GM12872 (cell line): ENCODE results near the gene SCAPER.

Source experiments
- TF ChIP-seq, protein P1 (sequence below): IDR thresholded peaks from 3 replicates; pipeline ENCODE4 v1.5.1; 2011; ENCODE audit warnings: low read depth, mild to moderate bottlenecking, low read length, moderate library complexity; ENCODE audit not compliant: insufficient read depth

SCAPER gene

GRCh38 chr15:76321171-76321570 is 584.0 kb downstream of the SCAPER start:
- TF ChIP-seq, protein P1, sequence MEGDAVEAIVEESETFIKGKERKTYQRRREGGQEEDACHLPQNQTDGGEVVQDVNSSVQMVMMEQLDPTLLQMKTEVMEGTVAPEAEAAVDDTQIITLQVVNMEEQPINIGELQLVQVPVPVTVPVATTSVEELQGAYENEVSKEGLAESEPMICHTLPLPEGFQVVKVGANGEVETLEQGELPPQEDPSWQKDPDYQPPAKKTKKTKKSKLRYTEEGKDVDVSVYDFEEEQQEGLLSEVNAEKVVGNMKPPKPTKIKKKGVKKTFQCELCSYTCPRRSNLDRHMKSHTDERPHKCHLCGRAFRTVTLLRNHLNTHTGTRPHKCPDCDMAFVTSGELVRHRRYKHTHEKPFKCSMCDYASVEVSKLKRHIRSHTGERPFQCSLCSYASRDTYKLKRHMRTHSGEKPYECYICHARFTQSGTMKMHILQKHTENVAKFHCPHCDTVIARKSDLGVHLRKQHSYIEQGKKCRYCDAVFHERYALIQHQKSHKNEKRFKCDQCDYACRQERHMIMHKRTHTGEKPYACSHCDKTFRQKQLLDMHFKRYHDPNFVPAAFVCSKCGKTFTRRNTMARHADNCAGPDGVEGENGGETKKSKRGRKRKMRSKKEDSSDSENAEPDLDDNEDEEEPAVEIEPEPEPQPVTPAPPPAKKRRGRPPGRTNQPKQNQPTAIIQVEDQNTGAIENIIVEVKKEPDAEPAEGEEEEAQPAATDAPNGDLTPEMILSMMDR = no peak

GRCh38 chr15:76320012-76320411 is 585.1 kb downstream of the SCAPER start:
- TF ChIP-seq, protein P1 = no peak

GRCh38 chr15:76313731-76314130 is 591.4 kb downstream of the SCAPER start:
- TF ChIP-seq, protein P1 = no peak

DNA sequence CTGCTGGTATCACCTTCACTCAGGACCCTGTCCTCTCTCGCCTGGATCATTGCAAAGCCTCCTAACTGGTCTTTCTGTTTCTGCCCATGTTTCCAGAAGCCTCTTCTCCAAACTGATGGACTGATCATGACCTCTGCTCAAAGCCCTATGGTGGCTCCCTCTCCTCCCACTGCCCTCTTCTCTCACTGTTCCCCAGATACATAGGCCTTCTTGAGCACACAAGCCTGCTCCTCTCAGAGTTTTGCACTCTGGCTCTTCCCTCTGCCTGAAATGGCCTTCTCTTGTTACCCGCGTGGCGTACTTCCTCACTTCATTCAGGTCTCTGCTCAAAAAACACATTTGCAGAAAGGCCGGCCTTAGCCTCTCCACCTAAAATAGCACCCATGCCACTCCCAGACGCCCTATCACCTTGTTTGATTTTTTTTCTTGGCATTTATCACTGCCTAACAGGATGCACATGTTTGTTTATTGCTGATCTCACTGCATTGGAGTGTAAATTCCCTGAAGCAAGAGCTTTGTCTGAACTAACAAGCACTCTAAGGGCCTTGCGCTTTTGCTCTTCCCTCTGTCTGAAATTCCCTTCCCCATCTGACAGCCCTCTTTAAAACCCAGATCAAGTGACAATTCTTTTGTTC is 592.5 kb downstream of the SCAPER start:
- TF ChIP-seq, protein P1 = no peak

DNA sequence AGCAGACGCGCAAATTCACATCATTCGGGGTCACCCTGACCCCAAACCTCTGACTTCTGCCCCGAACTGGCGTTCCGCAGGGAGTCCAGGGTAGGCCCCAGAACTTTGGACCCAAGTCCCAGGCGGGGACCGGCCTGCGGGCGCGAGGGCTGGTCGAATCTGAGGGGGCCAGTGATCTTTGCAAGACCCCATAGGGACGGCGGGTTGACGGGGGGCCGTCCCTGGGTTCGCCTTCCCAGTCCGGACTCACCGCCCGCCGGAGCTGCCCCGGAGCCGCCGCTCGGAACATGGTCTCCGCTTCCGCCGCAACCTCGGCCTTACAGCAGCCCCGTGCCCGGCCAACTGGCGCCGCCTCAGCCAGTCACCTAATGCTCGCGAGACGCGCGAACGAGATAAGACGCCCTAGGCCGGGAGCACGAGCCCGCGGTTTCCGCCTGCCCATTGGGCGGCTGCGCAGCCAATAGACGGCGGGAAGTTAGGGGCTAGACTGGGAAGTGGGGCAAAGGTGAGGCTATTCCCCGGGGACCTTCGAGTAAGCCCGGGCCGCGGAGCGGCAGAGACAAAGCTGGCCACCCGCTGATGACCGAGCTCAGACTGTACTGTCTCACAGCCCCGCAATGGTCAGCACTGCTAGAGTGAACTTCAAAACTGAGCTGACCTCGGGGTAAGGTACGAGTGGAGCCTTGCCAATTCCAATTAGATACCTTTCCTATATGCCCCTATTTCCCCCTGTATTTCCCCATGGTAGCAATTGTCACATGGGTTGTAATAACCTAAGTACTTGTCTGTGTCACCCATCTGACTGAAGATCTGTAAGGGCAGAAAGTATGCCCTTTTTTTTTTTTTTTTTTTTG is 593.8 kb downstream of the SCAPER start, which contains the start of gene ETFA:
Gene ETFA, minus strand, starts transcription at position 370 of the 854 bp plus-strand sequence. Its CDS starts 81 bp downstream, at position 289.
- TF ChIP-seq, protein P1 = no peak

GRCh38 chr15:76310475-76311099 is 594.6 kb downstream of the SCAPER start:
- TF ChIP-seq, protein P1 = no peak
